Stimulated activated CD8-positive, alpha-beta memory T cell treated with anti-CD3 and anti-CD28 coated beads, Interleukin-15, amount 100 ng/mL, for 4 hours (primary cell): Measurements from ENCODE around the gene KRTAP2-2.

Source experiments
- DNase-seq, 2 donors: peaks; one replicate each; pipeline ENCODE4 v3.0.0-alpha.2; 2020; ENCODE audit warnings: low read depth in 2 of 2

KRTAP2-2 gene

DNA sequence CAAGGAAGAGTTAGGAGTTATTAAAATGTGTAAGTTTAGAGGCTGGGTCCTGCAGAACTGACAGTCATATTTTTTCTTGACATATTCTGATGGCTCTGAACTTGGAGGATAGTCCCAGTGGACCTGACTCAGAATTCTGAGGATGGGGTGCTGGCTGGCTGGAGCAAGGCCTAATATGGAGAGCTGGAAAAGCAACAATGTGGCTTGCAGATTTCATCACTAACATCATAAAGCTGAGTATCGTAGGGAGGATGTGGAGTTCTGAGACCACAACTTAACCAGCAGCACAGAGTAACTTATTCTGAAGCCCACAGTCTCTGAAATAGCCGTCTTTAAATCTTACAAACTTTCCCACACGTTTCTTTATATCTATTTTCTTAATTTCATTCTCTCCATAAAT, 30.3 kb downstream of the KRTAP2-2 start:
- DNase-seq: no peak

DNA sequence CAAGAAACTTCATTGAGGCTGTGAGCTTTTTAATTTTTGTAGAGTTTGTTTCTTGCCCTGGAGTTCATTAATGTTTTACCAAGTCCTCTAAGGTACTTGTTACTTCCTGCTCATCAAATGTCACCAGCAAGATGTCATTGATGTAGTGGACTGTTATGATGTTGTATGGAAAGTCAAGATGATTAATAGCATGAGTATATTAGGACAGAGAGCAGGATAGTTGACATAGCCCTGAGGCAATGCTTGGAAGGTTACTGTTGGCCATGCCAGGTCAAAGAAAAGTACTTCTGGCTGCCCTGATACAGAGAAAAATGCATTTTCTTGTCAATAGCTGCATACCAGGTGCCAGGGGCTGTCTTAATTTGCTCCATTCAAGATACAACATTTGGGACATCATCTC, 34.7 kb downstream of the KRTAP2-2 start:
- DNase-seq: no peak

DNA sequence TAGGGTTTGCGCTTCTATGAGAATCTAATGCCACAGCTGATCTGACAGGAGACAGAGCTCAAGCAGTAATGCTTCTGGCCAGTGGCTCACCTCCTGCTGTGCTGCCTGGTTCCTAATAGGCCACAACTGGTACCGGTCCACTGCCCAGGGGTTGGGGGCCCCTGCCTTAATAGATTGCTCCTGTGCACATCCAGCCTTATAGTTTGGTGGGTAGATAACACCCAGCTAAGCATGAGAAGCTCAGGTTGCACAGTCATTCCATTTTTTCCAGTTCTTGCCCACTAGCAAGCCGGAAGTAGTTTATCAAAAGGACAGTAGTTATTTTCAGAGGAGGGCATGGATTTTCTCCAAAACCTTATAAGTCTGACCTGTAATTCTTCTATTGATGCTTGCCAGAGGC, 35.6 kb downstream of the KRTAP2-2 start:
- no peak for DNase-seq

DNA sequence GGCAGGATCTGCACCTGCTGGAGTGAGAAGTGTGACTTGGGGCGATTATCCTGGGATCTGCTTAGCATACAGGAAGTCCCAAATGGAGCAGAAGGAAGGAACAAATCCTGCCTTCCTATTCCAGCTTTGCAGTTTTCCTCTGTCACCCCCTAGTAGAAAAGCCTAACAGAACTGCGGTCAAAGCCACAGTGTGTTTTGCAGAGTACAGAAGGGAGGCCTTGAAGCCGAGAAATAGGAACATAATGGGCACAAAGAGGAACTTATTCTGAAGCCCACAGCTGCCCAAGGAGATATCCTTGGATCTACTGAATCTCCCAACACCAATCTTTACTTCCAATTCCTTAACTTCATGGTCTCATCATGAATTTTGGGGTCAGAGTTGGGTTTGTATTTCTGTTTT, 36.5 kb downstream of the KRTAP2-2 start:
- no peak for DNase-seq

DNA sequence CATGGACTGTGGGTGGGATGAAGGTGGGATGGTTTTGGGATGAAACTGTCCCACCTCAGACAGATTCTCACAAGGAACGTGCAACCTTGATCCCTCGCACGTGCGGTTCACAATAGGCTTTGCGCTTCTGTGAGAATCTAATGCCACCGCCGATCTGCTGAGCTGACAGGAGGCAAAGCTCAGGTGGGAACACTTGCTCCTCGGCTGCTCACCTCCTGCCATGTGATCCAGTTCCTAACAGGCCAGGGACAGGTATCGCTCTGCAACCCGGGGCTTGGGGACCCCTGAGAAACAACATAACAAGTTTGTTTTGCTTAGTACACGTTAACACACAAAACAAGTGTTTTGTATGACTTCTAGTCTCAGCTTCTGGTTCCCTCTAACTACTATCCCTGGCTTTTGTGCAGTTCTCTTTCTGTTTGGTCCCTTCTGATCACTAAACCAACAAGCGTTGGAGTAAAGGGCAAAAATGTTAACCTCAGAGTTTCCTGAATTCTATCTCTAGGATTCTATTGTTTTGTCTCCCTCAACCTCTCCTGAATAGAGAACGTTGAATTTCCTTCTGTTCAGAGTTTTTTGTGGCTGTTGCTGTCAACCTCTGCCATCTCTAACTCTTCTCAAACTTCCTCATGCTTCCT, 38.3 kb downstream of the KRTAP2-2 start:
- no peak for DNase-seq

DNA sequence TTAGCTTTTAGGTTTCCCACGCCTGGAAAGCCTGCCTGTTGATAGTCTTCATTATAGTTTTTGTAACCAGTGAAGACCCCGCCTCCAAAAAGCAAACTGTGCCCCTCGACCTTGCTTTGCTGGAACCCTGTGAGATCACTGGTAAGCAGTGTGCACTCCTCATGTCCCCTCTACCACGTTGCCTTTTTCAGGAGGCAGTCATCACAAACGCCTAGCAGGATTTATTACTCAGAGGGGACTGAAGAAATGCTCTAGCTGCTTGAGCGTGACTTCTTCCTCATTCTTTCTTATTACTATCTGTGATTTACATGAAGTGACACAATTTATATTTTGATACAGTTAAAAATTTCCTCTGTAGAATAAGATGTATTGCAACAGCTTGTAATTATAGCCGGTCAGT, 39.6 kb downstream of the KRTAP2-2 start:
- no peak for DNase-seq

DNA sequence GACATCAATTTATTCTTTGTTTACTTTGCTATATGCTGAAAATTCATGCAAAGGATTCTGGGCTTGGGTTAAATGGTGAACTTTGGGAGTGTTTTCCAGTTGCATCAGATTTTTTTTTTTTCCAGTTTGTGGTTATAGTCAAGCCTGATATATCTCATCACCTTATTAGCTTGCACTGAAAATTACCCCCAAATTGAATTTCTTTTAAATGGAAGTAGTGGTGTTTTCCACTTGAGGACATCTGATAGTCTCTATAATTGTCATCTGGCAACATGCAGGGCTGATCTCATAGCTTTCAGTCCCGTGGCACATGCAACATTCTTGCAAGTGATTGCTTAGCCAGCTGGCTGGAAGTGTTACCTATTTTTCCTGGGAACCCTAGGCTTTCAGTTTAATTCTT, 41.4 kb downstream of the KRTAP2-2 start:
- DNase-seq: no peak

DNA sequence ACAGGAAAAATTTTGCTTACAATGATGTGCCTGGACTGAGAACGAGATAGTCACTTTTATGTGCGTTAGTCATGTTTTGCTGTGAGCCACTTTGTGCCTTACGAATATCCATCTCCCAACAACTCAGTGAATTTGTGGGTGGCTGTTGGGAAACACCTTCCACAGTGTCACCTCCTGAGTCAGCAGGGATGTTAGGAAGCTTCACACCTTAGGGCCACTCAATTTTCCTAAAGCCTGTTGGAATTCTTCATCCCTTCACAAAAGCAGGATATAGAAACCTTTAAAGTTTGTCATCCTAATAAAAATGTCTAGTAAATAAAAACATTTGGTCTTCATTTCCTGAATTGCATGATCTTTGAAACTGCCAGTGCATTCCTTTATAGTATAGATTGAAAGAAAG, 41.8 kb downstream of the KRTAP2-2 start:
- DNase-seq: no peak

DNA sequence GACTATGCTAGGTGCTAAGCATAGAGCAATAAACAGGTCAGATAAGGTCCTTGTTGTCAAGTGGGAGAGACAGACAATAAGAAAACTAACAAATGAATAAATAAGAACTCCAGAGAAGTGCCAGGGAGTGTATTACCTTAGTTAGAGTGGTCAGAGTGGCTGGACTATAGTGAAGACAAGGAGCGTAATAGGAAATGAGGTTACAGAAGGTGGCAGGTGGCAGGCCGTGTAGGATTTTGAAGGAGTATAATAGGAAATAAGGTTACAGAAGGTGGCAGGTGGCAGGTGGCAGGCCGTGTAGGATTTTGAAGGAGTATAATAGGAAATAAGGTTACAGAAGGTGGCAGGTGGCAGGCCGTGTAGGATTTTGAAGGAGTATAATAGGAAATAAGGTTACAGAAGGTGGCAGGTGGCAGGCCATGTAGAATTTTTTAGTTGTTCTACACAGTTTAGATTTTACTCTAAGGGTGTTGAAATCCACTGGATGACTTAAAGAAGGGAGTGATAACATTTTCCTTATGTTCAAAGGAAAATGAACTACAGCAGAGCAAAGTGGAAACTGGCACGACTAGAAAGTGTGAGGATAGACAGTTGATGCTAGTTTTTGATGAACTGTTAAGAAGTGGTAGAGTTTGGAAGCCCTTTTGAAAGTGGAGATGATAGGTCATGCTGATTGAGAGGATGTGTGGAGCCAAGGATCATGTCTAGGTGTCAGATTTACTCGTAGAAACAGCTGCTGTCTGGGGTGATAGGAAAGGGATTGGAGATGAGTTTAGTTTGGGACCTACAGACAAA, 42.5 kb downstream of the KRTAP2-2 start:
- DNase-seq: no peak

DNA sequence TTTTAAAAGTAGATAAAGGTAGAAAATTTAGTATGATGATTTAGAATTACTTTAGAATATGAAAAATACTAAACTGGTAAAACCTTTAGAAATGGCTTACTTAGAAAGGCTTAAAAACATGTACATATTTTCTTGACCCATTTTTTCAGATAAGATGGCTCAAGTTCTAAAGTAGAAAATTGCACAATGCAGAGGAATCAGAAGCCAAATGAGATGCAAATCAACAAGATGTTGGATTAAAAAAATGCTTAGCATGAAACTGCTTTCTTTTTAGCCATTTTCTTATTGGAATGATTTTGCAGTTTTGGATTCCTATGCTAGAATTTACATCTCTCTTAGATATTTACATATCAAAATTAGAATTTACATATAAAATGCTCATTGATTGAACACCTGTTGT, 44.6 kb downstream of the KRTAP2-2 start:
- no peak for DNase-seq

DNA sequence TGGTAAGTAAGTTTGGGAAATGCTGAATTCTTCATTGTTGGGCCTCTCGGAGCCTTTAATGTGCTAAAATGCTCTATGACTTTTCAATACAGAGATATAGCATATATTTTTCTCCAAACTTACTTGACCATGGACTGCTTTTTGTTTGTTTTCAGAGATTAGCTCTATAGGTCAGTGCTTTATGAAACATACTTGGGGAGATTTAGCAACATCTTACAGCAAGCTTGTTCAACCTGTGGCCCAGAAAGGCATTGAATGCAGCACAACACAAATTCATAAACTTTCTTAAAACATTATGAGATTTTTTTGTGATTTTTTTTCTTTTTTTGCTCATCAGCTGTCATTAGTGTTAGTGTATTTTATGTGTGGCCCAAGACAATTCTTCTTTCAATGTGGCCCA, 45.1 kb downstream of the KRTAP2-2 start:
- no peak for DNase-seq

DNA sequence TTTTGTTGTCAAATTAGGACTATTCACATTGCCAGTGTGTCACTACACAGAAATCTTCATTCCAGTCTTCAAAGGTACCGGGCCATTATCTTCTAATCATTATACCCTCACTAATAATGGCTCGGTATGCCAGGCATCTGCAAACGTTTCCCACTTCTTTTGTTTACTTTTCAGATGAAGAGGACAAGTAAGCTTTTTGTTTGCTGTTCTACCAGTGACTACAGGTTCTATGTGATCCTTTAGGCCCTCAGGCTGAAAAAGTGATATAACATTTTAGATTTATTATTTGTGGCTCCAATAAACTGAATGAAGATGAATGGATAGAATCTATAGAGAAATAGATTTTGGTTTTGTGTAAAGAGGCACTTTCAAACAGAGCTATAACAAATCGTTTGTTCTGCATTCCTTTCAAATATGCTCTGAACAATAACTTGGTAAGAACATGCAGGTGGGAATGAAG, 45.7 kb downstream of the KRTAP2-2 start:
- no peak for DNase-seq

DNA sequence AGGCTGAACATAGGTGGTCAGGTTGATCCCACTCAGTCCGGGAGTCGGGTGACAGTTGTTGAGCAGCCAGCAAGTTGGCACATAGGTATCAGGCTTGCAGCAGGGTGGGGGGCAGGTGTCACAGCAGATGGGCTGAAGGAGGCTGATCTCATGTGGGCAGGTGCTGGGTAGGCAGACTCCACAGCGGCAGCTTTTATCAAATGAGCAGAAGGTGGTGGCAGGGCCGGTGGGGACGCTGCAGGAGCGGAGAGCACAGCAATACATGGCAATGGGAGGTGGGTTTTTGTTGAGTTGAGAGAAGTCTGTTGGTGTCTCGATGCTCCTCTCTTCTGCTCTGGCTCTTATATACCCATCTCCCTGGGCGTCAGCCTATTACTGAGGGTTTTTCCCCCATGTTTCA, 46.2 kb downstream of the KRTAP2-2 start, which contains the start of gene KRTAP3-1:
TSS of gene KRTAP3-1 (minus strand) at position 318 of the 400 bp plus-strand sequence. CDS start at position 264, 54 bp downstream.
- DNase-seq: no peak
